GM19463 (cell line): ENCODE data around the gene DAB2IP.
"Not testable (repeated sequence)": the region's sequence is repeated elsewhere in the genome, so short reads cannot be mapped to it uniquely, and the experiment has no call there.

Source experiments
- ATAC-seq: cut with Tn5 transposase; IDR thresholded peaks from one replicate; pipeline ENCODE4 v1.9.1; 2021; ENCODE audit warnings: mild to moderate bottlenecking, moderate library complexity; ENCODE audit not compliant: unreplicated experiment

DAB2IP gene

DNA sequence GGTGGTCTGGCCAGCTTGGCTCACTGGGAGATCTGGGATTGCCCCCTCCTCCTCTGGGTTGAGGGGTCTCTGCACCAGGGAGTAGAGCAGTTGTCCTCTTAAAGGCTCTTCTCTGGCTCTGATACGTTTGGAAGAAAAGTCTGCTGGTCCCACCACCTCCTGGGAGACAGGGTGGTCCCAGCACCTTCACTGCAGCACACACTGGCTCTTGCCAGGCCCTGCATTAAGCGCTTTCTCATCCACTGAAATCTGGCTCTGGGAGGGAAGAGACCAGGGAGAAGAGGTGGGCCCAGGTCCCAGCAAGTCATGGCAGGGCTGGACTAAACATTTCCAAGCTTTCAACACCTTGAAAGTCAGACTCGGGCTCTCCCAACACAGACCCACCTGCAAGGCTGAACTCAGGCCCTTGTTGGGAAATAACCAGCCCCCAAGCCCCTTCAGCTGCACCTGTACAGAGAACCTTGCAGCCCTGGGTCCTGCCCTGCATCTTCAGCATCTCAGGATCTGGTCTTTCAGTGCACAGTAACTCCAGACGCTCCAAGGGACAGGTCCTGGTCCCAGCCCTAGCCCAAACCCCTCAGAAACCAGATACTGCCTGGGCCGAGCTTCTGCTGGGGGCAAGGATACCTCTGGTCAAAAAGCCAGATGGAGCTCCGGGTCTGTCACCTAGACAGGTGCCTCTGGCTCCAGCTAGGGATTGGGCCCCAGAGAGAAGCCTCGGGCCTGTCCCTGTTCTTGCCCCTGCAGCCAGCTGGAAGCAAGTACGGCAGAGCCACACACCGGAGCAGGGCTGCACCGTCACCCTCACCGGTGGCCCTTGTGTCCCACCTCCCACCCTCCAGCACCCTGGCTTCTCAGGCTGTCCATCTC, 134.5 kb downstream of the DAB2IP start:
- no peak for ATAC-seq

DNA sequence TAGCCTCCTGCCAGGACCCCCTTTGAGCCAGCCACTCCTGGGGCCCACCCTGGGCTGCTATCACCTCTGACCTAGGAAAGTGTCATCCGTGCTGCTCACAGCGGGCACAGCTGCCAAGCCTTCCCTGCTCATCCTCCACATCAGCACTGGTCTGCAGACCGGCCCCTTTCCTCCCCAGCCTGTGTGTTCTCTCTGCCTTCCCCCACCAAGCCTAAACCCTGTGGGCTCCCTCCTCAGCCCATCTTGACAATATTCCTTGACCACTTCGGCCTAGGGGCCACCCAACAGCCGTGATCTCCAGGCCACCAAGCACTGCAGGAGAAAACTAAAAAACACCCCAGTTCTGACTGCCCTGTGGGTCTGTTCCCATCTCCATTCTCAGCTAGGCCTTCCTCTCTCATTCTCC, 135.1 kb downstream of the DAB2IP start:
- no peak for ATAC-seq

DNA sequence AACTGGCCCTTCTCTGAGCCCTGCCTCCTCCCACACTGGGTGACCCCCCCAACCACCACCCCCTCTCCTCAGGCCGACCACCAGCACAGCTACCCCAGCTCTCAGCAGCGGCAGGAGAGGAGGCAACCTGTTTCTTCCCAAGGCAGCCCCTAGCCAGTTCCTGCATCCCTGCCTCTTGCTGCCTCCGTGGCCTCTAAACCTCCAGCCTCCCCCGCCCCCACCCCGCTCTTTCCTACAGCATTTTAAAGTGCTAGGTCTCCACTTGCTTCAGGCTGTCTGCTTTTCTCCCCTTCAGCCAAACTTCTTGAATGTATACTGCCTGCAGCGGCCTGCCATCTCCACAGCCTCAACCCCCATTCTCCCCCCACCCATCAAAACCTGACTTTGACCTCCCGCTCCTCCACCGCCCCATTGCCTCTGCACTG, 135.6 kb downstream of the DAB2IP start:
- no peak for ATAC-seq

DNA sequence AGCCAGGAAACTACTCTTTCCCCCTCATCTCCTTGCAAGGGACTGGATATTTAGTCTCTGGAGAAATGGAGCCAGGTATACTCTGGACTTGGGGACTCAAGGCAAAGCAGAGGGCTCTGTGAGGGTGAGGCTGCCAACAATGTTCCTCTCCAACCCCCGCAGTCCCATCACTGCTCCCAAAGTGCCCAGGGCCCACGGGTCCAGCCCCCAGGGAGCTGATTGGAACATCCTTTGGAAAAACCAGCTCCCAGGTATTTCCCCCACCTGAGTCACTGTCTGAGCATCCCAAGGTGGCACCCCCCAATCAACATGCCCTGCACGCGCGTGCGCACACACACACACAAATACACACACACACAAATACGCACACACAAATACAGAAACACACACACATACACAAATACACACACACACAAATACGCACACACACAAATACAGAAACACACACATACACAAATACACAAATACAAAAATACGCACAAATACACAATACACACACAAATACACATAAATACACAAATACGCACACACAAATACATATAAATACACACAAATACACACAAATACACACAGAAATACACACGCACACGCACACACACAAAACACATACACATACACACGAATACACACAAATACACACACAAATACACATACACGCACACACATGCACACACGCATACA, 137.4 kb downstream of the DAB2IP start:
- ATAC-seq: no peak

DNA sequence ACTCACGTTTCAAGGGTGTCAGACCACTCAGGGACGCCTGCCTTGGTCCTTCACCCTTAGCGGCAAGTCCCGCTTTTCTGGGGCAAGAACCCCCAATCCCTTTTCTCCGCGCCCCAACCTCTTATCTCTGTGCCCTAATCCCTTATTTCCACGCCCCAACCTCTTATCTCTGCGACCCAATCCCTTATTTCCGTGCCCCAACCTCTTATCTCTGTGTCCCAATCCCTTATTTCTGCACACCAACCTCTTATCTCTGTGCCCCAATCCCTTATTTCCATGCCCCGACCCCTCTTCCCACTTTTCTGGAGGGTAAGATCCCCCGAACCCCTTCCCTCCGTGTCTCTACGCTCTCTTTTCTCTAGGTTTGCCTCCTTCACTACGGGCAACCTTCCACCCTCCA, 139.4 kb downstream of the DAB2IP start:
- ATAC-seq: no peak

DNA sequence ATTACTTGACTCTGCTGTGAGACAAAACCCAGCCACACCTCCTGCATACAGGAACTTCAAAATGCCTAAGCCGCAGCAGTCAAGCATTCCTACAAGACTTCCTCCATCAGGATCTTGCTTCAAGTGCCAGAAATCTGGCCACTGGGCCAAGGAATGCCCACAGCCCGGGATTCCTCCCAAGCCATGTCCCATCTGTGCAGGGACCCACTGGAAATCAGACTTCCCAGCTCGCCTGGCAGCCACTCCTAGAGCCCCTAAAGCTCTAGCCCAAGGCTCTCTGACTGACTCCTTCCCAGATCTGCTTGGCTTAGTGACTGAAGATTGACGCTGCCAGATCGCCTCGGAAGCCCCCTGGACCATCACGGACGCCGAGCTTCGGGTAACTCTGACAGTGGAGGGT, 141.0 kb downstream of the DAB2IP start:
- ATAC-seq: not testable (repeated sequence)

DNA sequence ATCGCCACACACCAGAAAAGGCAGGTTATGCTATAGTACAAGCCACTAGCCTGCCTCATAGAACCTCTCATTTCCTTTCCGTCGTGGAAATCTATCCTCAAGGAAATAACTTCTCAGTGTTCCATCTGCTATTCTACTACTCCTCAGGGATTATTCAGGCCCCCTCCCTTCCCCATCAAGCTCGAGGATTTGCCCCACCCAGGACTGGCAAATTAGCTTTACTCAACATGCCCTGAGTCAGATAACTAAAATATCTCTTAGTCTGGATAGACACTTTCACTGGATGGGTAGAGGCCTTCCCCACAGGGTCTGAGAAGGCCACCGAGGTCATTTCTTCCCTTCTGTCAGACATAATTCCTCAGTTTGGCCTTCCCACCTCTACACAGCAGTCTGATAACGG, 142.9 kb downstream of the DAB2IP start:
- not testable (repeated sequence) for ATAC-seq

DNA sequence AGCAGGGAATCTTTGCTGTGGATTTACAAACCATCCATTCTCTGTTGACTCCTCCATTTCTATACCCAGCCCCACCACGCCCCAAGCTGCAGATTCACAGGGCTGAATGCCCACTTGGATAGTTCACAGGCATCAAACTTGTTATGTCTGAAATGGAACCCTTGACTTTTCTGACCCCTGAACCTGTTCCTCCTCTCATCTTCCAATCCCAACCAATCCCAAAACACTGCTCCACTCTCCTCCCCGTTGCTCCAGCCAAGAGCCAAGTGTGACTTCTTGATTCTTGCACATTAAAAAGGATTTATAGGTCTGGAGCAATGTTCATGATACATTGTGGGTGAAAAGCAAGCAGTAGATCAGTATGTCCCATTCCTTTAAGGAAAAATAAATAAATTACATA, 145.6 kb downstream of the DAB2IP start:
- ATAC-seq: no peak

DNA sequence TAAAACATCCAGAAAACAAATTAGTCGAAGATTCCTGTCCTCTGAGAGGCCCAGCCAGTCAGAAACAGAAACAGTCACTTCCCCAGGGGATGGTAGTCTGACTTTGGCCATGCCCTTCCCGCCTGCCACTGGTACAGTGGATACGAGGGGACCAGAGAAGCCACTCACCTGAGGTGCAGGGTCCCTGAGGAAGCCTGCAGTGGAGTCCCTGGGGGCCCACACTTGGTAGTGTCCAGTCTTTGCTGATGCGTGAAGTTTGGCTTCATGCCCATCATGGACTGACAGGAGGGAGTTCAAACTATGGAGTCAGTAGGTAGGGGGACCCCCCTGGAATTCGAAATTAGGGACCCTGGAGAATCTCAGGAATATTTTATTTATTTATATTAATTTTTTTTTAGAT, 147.5 kb downstream of the DAB2IP start:
- ATAC-seq: no peak

DNA sequence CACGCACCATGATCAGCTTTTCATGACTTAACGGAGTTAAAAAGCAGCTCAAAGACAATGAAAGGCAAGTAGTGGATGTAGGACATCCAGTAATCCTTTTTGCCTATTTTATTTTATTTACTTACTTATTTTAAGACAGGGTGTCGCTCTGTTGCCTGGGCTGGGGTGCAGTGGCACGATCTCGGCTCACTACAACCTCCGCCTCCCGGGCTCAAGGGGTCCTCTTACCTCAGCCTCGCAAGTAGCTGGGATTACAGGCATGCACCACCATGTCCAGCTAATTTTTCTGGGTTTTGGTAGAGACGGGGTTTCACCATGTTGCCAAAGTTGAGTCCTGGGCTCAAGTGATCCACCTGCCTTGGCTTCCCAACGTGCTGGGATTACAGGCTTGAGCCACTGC, 148.9 kb downstream of the DAB2IP start:
- no peak for ATAC-seq

DNA sequence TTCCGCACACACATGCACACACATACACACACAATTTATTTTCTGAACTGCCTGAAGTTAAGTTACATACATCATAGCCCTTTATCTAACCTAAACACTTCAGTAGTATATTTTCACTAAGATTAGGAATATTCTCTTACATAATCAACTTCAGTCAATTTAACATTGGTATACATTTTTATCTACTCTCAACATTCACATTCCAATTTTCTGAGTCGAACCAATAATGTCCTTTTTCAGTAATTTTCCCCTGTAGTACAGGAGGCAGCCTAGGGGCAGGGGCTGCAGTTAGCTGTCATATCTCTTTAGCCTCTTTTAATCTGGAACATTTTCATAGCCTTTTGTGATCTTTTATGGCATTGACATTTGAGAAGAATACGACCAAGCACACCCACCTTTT, 150.1 kb downstream of the DAB2IP start:
- no peak for ATAC-seq

DNA sequence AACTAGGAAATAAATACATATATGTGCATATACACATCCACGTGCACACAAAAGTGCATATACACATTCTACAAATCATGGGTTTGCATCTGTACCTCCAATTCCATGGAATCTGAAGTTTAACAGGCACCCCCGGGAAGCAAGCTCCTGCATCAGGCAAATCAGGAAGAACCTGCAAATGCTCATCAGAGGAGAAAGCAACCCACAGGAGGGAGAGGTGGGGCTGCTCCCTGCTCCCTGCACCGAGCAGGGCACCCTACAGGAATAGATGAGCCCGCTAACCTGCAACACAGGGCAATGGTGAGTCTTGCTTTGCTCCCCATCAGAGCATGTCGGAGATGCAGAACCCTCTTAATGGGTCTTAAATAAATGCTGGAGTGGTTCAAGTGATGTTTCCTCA, 151.3 kb downstream of the DAB2IP start:
- no peak for ATAC-seq

DNA sequence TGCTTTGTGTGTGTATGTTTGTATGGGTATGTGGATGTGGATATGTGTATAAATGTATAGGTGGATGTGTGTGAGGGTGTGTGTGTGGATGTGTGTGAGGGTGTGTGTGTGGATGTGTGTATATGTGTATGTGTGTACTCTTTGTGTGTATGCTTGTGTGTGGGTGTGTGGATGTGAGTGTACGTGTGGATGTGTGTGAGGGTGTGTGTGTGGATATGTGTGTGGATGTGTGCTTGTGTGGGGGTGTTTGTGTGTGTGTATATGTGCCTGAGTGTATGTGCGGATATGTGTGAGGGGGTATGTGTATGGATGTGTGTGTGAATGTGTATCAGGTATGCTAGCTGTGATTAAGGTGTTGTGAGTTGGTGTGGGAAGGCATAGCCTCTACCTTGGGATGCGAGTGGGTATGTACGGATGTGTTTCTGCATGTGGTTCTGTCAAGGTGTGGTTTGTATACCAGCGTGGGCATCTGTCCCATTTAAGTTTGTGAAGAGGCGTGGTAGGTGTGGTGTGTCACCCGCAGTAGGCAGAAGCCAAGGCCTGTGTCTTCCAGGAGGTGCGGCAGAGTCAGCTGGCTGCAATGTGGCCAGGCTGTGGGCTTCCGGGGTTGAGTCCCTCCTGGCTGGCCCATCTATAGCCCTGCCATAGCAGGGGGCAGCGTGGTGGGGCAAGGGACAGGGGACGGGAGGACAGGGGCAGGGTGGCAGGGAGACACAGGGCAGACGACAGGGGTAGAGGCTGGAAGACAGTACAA, 155.8 kb downstream of the DAB2IP start:
- no peak for ATAC-seq

DNA sequence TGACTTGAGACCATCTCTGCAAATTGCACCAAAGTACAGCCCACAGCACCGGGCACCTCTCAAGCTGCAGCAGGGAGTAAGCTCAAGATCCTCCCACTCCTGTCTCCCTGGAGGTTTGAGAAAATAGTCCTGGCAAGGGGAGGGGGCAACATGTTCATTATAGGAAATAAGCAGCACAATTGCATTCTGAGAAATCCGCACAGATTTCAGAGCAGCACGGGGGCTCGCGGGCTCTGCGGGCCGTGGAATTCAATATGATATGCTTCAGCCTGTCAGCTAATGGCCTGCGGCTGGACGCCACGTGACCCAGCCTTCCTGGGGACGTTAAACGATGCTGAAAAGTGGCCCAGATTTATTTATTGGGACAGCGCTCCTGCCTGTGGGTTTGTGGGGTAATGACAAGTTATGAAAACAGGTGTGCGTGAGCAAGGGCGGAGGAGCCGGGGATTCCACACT, 156.4 kb downstream of the DAB2IP start:
- ATAC-seq: no peak

DNA sequence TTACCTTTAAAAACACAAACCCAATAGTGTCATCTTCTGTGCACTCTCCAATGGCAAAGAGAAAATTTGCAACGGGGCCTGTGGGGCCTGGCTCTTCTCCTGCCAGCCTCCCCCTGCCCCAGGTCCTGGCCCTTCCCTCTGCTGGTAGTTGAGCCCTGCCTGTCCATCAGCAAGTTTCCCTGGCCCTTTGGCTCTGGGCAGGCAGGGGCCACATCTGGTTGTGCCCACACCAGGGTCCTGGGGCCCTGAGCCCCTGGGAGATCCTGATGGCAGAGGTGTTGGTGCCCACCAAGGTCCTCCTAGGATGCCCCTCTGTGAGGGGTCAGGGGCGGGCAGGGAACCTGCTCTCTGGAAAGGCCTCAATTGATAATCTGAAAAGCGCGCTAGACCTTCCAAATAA, 157.3 kb downstream of the DAB2IP start:
- no peak for ATAC-seq

DNA sequence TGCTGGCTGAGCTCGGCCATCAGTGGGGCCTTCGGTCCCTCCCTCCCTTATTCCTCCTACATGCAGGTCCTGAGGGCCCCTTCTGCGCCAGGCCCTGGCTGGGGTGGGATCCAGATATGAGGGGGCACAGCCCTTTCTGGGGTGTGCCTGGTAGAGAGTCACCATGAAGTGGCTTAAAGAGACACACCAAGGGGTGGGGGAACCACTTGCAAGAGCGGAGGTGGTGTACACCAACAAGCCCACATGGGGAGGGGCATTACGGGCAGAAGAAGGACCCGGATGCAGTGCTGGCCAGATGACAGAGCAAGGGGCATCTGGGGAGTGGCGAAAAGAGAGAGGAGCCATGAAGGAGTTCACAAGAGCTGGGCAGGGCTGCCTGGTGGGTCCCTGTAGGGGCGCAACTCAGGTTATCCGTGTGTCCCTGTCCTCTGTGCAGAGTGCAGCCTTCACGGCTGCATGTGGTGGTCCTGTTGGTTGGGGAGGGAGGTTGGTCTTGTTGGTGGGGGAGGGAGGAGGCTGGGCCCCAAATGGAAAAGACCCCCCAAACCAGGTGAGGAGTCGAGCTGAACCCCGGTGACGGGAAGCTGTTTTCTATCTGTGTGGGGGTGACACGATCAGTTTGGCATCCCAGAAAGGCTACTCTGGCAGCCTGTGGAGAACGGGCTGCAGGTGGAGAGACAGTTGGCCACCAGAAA, 158.1 kb downstream of the DAB2IP start:
- ATAC-seq: no peak

DNA sequence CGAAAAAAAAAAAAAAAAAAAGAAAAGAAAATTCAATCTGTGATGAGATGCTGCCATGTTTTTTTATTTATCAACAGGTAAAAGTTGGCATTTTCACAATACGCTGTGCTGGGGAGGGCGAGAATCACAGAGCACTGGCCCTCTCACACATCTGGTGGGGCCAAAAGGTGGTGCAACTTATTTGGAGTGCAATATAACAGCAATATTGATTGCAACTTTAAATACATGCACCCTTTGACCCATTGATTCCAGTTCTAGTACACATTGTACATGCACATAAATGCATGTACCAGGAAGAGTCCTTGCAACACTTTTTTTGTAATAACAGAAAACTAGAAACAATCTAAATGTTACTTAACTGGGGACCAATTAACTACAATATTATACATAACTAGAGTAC, 159.1 kb downstream of the DAB2IP start:
- ATAC-seq: no peak

DNA sequence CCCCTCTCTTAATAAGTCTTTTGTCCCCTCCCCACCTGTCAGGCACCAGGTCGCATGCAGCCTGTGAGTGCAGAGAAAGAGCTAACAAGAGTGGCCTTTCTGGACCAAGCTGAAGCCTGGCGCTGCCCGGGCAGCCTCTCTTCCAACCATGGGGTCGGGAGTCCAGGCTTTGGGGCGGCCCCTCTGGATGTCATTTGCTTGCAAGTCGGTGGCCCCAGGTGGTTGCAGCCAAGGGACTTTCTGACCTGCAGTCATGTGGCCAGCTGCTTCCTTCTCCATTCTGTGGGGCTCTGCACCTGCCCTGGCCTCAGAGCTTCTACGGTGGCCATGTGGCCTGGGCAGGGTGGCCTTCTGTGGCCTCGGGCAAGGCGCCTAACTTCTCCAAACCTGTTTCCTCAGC, 159.7 kb downstream of the DAB2IP start:
- ATAC-seq: no peak

DNA sequence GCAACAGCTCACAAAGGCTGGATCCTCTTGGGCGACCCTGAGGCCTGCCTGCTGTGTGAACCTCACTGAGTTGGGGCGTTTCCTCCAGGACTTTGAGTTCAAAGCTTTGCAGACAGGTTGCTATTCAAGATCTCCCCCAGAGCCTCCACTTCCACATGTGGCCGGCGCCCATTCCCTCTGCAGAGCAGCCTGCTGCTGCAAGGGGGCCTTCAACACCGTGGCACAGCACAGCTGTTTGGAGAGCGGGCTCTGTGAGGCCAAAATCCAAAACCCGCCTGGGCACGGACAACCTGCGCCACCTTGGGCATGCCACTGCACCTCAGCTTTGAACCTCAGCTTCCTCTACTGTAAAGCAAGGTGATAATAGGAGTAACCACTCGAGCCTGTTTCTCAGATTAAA, 160.3 kb downstream of the DAB2IP start:
- ATAC-seq: no peak

DNA sequence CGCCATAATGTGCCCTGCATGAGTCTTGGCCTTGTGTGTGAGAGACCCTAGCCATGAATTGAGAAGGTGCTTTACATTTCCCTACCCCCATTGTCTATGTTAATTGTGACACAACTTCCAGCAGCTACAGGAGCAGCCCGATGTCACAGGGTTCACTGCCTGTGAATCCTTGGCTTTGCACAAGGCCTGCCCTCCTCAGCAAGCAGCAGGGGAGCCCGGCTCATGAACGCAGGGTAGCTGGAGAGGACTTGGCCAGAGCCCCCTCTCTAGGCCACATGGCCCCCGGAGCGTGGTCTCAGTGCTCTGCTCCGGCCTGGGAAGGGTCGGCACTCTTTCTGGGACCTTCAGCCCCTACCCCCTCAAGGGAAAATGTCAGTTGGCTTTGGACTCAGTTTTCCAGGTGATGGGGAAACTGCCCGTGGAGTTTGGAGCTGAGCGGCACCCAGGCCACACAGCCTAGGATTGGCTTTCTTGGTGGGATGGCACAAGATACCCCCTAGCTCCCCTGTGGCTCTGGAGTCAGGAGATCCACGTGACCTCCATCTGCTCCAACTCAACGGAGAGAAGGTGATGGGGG, 160.8 kb downstream of the DAB2IP start:
- ATAC-seq: no peak
